ENCODE measurements around the gene CLEC4F.

CLEC4F gene

GRCh38 chr2:70820499-70820898 lies at the start of gene CLEC4F:
TSS of gene CLEC4F (minus strand) at chr2:70820599. CDS start at chr2:70820523, 76 bp downstream.
- peaks cover 11% of the 10 kb centered on the region for H3K27me3 Mint-ChIP-seq
- H3K36me3 Mint-ChIP-seq (ENCODE audit: low read depth): no peaks in the 10 kb centered on the region
- H3K9me3 Mint-ChIP-seq: no peaks in the 10 kb centered on the region
- H3K4me1 Mint-ChIP-seq (ENCODE audit: low read depth): no peaks in the 10 kb centered on the region
- no peak within 1 kb of the TSS for H3K4me3 Mint-ChIP-seq
- no peak within 1 kb of the TSS for H3K27ac Mint-ChIP-seq

DNA sequence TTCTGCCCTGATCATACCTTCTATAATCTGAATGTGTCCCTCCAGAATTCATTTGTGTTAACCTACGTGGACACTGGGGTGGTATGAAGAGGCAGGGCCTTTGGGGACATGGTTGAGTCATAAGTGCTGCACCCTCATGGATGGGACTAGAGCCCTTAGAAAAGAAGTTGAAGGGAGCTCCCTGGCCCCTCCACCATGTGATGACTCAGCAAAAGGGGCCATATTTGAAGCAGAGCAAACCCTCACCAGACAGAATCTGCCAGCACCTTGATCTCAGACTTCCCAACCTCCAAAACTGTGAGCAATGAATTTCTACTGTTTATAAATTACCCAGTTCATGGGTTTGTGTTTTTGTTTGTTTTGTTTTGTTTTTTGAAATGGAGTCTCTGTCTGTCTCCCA lies 48.6 kb upstream of the CLEC4F start:
- Mint-ChIP-seq H3K27ac (no peak overlapping the region), H3K9me3 (no peaks in the 10 kb centered on the region), H3K27me3 (peaks cover 35% of the 10 kb centered on the region), H3K4me3 (no peak overlapping the region), H3K4me1 (ENCODE audit: low read depth) (no peaks in the 10 kb centered on the region), H3K36me3 (ENCODE audit: low read depth) (no peaks in the 10 kb centered on the region)

- no peaks in the 10 kb centered on the region for H3K36me3 Mint-ChIP-seq (ENCODE audit: low read depth)
- H3K27me3 Mint-ChIP-seq: peaks cover 44% of the 10 kb centered on the region
- no peaks in the 10 kb centered on the region for H3K4me1 Mint-ChIP-seq (ENCODE audit: low read depth)
- no peak overlapping the region for H3K4me3 Mint-ChIP-seq
- H3K9me3 Mint-ChIP-seq: no peaks in the 10 kb centered on the region
- no peak overlapping the region for H3K27ac Mint-ChIP-seq
Measured at GRCh38 chr2:70861777-70862625, 41.6 kb upstream of the CLEC4F start.

DNA sequence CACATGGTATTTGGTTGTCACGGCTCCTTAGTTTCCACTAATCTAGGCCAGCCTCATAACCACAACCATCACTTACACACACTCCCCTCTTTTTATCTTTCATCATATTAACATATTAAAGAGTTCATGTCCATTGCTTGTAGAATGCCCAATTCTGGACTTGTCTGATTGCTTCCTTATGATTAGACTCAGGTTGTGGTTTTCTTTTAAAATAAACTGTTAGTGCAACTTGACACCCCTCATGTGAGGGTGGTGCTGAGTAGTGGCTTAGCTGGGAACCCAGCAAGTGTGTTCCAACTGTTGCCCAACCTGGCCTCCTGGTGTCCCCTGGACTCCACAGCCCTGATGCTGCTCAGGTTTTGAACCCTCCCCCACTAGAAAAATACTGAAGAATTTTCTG lies 35.3 kb upstream of the CLEC4F start:
- Mint-ChIP-seq H3K4me3 (no peak overlapping the region), H3K27me3 (peaks cover 15% of the 10 kb centered on the region), H3K27ac (no peak overlapping the region), H3K9me3 (no peaks in the 10 kb centered on the region), H3K36me3 (ENCODE audit: low read depth) (no peaks in the 10 kb centered on the region), H3K4me1 (ENCODE audit: low read depth) (peaks cover 30% of the 10 kb centered on the region)

GRCh38 chr2:70854411-70854810 lies 34.0 kb upstream of the CLEC4F start:
- Mint-ChIP-seq H3K4me1 (ENCODE audit: low read depth) (peaks cover 33% of the 10 kb centered on the region), H3K4me3 (no peak overlapping the region), H3K27ac (no peak overlapping the region), H3K36me3 (ENCODE audit: low read depth) (no peaks in the 10 kb centered on the region), H3K27me3 (peaks cover 11% of the 10 kb centered on the region), H3K9me3 (no peaks in the 10 kb centered on the region)

DNA sequence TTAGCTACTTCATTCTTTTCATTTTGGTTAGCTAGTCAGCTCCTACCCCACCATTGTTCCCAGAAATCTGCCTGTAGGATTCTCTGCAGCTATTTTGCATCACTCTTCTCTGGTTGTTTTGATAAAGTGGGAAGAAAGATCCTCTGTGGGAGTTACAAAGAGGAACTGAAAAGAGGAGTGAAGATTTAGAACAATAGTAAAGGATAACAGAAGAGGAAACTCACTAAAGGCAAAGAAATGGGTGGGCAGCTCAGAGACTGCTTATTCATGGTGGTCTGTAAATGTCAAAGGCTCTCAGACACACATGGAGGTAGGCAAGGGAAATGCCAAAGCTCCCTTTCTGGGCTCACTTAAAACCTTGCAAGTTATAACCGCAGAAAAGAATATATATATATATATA lies 32.4 kb upstream of the CLEC4F start:
- H3K9me3 Mint-ChIP-seq: no peaks in the 10 kb centered on the region
- H3K4me1 Mint-ChIP-seq (ENCODE audit: low read depth): peaks cover 33% of the 10 kb centered on the region
- peak overlapping the region; percentile 59 for H3K27ac Mint-ChIP-seq
- H3K36me3 Mint-ChIP-seq (ENCODE audit: low read depth): no peaks in the 10 kb centered on the region
- H3K4me3 Mint-ChIP-seq: peak overlapping the region; percentile 20
- peaks cover 5% of the 10 kb centered on the region for H3K27me3 Mint-ChIP-seq

GRCh38 chr2:70851704-70852103 lies 31.3 kb upstream of the CLEC4F start:
- Mint-ChIP-seq H3K4me1 (ENCODE audit: low read depth) (peaks cover 33% of the 10 kb centered on the region), H3K9me3 (no peaks in the 10 kb centered on the region), H3K27me3 (no peaks in the 10 kb centered on the region), H3K27ac (peak overlapping the region; percentile 82), H3K36me3 (ENCODE audit: low read depth) (no peaks in the 10 kb centered on the region), H3K4me3 (peak overlapping the region; percentile 17)

DNA sequence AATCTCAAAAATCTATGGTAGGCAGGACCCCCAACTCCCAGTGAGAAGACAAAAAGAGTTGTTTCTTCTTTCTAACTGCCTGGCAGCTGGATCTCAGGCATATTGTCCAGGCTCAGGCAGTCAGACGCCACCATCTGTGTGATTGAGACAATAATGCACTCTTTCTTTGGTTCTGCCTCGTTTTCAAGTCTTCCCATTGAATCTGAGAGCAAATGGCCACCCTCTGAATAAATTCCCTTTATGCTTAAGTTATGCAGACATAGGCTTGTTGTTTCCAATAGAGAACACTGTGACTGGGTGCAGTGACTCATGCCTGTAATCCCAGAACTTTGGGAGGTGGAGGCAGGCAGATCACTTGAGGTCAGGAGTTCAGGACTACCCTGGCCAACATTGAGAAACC lies 30.5 kb upstream of the CLEC4F start:
- Mint-ChIP-seq H3K36me3 (ENCODE audit: low read depth) (no peaks in the 10 kb centered on the region), H3K27me3 (no peaks in the 10 kb centered on the region), H3K27ac (no peak overlapping the region), H3K4me1 (ENCODE audit: low read depth) (peaks cover 33% of the 10 kb centered on the region), H3K4me3 (no peak overlapping the region), H3K9me3 (no peaks in the 10 kb centered on the region)

- no peak overlapping the region for H3K27ac Mint-ChIP-seq
Measured at GRCh38 chr2:70842401-70842800, 22.0 kb upstream of the CLEC4F start.

GRCh38 chr2:70837980-70838925 lies 17.9 kb upstream of the CLEC4F start:
- Mint-ChIP-seq H3K36me3 (ENCODE audit: low read depth) (no peaks in the 10 kb centered on the region), H3K4me3 (no peak overlapping the region)

More at GRCh38 chr2:70842401-70842800, 22.0 kb upstream of the CLEC4F start:
- Mint-ChIP-seq H3K9me3 (peaks cover 4% of the 10 kb centered on the region), H3K36me3 (ENCODE audit: low read depth) (no peaks in the 10 kb centered on the region), H3K4me3 (no peak overlapping the region), H3K4me1 (ENCODE audit: low read depth) (no peaks in the 10 kb centered on the region), H3K27me3 (peaks cover 14% of the 10 kb centered on the region)

DNA sequence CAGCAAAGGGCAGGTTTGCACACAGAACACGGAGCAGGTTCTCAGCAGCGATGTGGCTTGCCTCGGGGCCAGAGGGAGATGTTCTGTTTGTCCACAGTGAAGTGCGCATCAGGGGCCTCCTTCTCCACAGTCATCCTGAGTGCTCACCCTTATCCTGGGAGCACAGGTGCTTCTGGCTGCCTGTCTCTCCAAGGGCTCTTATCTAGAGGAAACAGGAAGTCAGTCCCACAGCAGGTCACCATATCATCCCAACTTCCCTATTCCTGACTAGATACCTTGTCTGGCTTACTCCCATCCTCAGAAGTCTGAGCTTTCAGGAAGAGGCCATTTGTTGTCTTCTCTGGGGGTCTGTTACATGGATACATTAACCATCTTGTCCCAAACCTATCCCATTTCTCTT lies 15.2 kb upstream of the CLEC4F start, which contains the start of gene CD207:
CD207 (minus strand) TSS at position 174 of the 400 bp plus-strand sequence; CDS start at position 134, 40 bp downstream.
- H3K4me3 Mint-ChIP-seq: no peak within 1 kb of the TSS
- no peak within 1 kb of the TSS for H3K27ac Mint-ChIP-seq
- peaks cover 5% of the 10 kb centered on the region for H3K27me3 Mint-ChIP-seq
- no peaks in the 10 kb centered on the region for H3K4me1 Mint-ChIP-seq (ENCODE audit: low read depth)
- no peaks in the 10 kb centered on the region for H3K36me3 Mint-ChIP-seq (ENCODE audit: low read depth)
- H3K9me3 Mint-ChIP-seq: no peaks in the 10 kb centered on the region

More at GRCh38 chr2:70837980-70838925, 17.9 kb upstream of the CLEC4F start:
- no peaks in the 10 kb centered on the region for H3K4me1 Mint-ChIP-seq (ENCODE audit: low read depth)
- H3K9me3 Mint-ChIP-seq: peaks cover 4% of the 10 kb centered on the region
- no peak overlapping the region for H3K27ac Mint-ChIP-seq
- peaks cover 14% of the 10 kb centered on the region for H3K27me3 Mint-ChIP-seq

DNA sequence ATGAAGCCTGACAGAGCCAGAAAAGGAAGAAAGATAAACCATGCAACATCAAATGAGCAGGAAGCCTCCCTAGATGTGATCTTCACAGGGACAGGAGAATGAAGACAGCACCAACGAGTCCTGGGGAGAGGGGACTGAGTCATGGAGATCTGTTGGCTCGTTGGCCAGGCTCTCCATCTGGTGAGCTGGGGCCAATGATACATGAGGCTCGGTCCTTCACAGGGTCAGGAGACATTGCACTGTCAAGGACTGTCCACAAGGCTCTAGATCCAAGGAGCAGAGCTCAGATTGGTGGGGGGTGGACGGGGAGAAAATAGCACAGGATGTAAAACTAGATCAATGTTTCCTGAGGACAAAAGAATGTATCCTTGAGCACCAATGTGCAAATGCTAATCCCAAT lies 14.5 kb upstream of the CLEC4F start:
- H3K27ac Mint-ChIP-seq: no peak overlapping the region
- H3K9me3 Mint-ChIP-seq: no peaks in the 10 kb centered on the region
- H3K36me3 Mint-ChIP-seq (ENCODE audit: low read depth): no peaks in the 10 kb centered on the region
- peaks cover 6% of the 10 kb centered on the region for H3K27me3 Mint-ChIP-seq
- H3K4me1 Mint-ChIP-seq (ENCODE audit: low read depth): no peaks in the 10 kb centered on the region
- no peak overlapping the region for H3K4me3 Mint-ChIP-seq

GRCh38 chr2:70834106-70834505 lies 13.7 kb upstream of the CLEC4F start:
- H3K36me3 Mint-ChIP-seq (ENCODE audit: low read depth): no peaks in the 10 kb centered on the region
- H3K4me3 Mint-ChIP-seq: no peak overlapping the region
- H3K4me1 Mint-ChIP-seq (ENCODE audit: low read depth): peaks cover under 1% of the 10 kb centered on the region
- no peak overlapping the region for H3K27ac Mint-ChIP-seq
- peaks cover 6% of the 10 kb centered on the region for H3K27me3 Mint-ChIP-seq
- no peaks in the 10 kb centered on the region for H3K9me3 Mint-ChIP-seq

DNA sequence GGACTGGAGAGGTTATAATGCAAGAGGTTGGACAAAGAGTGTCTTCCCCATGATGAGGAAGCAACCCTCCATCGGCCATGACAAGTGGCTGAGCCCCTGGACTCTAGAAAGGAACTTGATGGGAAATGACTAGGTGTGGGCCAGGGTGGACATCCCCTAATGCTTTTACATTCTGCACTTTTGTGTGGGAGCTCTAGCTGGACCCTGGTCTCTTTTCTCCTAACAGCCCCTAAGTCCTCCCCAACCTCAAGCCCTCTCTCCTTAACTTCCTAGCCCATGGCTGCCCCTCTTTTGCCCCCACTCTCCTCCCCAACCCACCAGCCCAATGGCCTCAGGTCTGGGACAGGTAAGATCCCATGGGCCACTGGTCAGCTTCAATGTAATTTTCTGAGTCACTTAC lies 12.8 kb upstream of the CLEC4F start:
- H3K36me3 Mint-ChIP-seq (ENCODE audit: low read depth): no peaks in the 10 kb centered on the region
- peaks cover 5% of the 10 kb centered on the region for H3K4me1 Mint-ChIP-seq (ENCODE audit: low read depth)
- H3K4me3 Mint-ChIP-seq: no peak overlapping the region
- no peaks in the 10 kb centered on the region for H3K9me3 Mint-ChIP-seq
- H3K27ac Mint-ChIP-seq: no peak overlapping the region
- H3K27me3 Mint-ChIP-seq: peaks cover 3% of the 10 kb centered on the region

DNA sequence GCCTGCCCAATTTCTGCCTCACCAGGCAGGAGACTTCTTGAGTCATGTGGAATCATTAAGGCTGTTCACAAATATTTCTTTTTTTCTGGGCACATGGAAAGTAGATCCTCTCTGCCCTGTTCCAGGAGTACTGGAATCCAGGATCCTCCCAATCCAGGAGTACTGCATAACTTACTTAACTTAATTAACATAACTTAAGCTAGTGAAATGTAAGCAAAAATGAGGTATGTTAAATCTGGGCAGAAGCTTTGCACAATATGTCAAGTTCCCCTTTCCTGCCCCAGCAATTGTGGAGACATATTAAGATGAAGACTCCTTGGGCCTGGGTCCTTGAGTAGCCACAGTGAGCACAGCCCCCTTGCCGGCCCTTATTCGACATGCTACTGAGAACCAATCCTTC lies 12.0 kb upstream of the CLEC4F start:
- Mint-ChIP-seq H3K9me3 (no peaks in the 10 kb centered on the region), H3K4me1 (ENCODE audit: low read depth) (peaks cover 12% of the 10 kb centered on the region), H3K4me3 (no peak overlapping the region), H3K27ac (no peak overlapping the region), H3K27me3 (peaks cover 3% of the 10 kb centered on the region), H3K36me3 (ENCODE audit: low read depth) (no peaks in the 10 kb centered on the region)
